Activated naive CD4-positive, alpha-beta T cell treated with anti-CD3 and anti-CD28 coated beads, Interleukin-2, amount 10 ng/mL, durations not matched to agents 7 days and 5 days (primary cell): ENCODE measurements around the gene NKD1.

Experiments
- CTCF ChIA-PET: fragments of 350-600 bp; sonication (Branson Sonifier 250); formaldehyde crosslinking; loops from one replicate; lab custom pipeline; 2021; ENCODE audit warnings: antibody characterized with exemption; lab: Charles Lee
- DNase-seq: peaks from one replicate; pipeline ENCODE4 v3.0.0-alpha.2; 2020
- H3K27ac Mint-ChIP-seq: one replicate; pipeline ENCODE4 v1.8.0; 2021; ENCODE audit warnings: mild to moderate bottlenecking, moderate library complexity, mixed read lengths
- H3K27me3 Mint-ChIP-seq: one replicate; pipeline ENCODE4 v1.8.0; 2021; ENCODE audit warnings: mild to moderate bottlenecking, mixed read lengths
- H3K36me3 Mint-ChIP-seq: one replicate; pipeline ENCODE4 v1.8.0; 2021; ENCODE audit warnings: mixed read lengths
- H3K4me1 Mint-ChIP-seq: one replicate; pipeline ENCODE4 v1.8.0; 2021; ENCODE audit warnings: mixed read lengths
- H3K4me3 Mint-ChIP-seq: one replicate; pipeline ENCODE4 v1.8.0; 2021; ENCODE audit warnings: mild to moderate bottlenecking, moderate library complexity, mixed read lengths
- H3K9me3 Mint-ChIP-seq: one replicate; pipeline ENCODE4 v1.8.0; 2021; ENCODE audit warnings: mixed read lengths

Gene NKD1

GRCh38 chr16:50645563-50646220, 97.5 kb downstream of the NKD1 start:
- Mint-ChIP-seq H3K9me3 (no peaks in the 10 kb centered on the region), H3K4me3 (no peak overlapping the region), H3K36me3 (no peaks in the 10 kb centered on the region), H3K27ac (no peak overlapping the region), H3K4me1 (no peaks in the 10 kb centered on the region), H3K27me3 (peaks cover 20% of the 10 kb centered on the region)
- no peak for DNase-seq
- CTCF ChIA-PET: interaction anchor here (0.8 to 1.6 kb wide), 6 partner anchors 10 to 317 kb away, joined by 3 to 8 read pairs (median 4); no protein-coding TSS in a partner anchor

DNA sequence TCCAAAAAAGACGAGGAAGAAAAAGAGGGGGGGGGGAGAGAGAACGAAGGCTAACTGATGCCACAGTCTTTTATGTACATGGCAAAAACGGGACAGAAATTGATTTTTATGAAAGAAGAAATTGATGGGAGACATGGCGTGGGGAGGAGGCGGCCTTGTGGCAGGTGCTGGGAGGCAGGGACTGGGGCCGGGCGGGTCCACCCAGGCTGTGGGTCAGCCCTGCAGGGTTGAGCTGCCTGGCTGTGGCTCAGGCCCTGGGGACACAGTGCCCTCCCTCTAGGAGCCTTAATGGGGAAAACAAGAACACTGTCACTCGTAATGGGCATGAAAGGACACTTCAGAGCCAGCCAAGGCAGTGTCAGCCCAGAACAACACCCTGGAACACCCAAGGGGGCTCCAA, 98.1 kb downstream of the NKD1 start:
- Mint-ChIP-seq H3K27ac (no peak overlapping the region), H3K4me3 (no peak overlapping the region), H3K4me1 (no peaks in the 10 kb centered on the region), H3K36me3 (no peaks in the 10 kb centered on the region), H3K27me3 (peaks cover 13% of the 10 kb centered on the region), H3K9me3 (no peaks in the 10 kb centered on the region)
- DNase-seq: no peak
- CTCF ChIA-PET: interaction anchor here (1.3 kb wide), 1 partner anchor 18 kb away, joined by 4 read pairs; no protein-coding TSS in a partner anchor

GRCh38 chr16:50651835-50652438, 103.7 kb downstream of the NKD1 start:
- Mint-ChIP-seq H3K36me3 (no peaks in the 10 kb centered on the region), H3K4me1 (no peaks in the 10 kb centered on the region), H3K9me3 (peaks cover 2% of the 10 kb centered on the region), H3K27ac (no peak overlapping the region), H3K27me3 (peaks cover 10% of the 10 kb centered on the region), H3K4me3 (no peak overlapping the region)
- CTCF ChIA-PET: interaction anchor here (1.6 to 2.5 kb wide), 2 partner anchors 14 to 25 kb away, joined by 4 to 9 read pairs; no protein-coding TSS in a partner anchor
- no peak for DNase-seq

DNA sequence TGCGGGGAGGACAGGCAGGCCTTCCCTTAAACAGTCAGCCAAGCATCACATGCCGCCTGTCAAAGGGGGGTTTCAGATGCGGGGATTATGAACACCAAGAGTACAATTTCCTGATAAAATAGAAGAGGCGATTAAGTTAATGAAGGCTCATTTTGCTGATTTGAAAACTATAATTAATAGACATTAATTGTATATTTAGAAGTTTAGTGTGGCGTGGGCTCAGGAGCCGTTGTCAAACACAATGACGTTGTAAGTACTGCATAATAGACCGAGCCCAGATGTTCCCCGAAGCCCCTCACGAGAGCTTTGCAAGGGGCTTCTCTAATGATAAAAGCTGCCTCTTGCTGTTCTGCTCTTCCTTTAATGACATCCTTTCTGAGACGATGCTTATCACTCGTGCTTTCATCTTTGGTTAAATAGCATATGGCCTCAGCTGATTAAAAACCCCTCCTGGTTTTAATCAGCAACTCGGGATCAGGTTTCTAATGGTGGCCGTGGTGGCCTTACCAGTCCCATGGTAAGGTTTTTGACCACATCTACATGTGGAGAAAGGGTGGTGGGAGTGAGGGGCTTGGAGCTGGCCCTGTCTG, 104.7 kb downstream of the NKD1 start:
- no peaks in the 10 kb centered on the region for H3K4me1 Mint-ChIP-seq
- no peak overlapping the region for H3K4me3 Mint-ChIP-seq
- peaks cover 16% of the 10 kb centered on the region for H3K27me3 Mint-ChIP-seq
- no peak overlapping the region for H3K27ac Mint-ChIP-seq
- H3K36me3 Mint-ChIP-seq: no peaks in the 10 kb centered on the region
- peaks cover 2% of the 10 kb centered on the region for H3K9me3 Mint-ChIP-seq
- no peak for DNase-seq
- CTCF ChIA-PET: interaction anchor here (1.5 to 2.5 kb wide), 3 partner anchors 13 to 153 kb away, joined by 4 to 9 read pairs (median 5); no protein-coding TSS in a partner anchor

- peaks cover 2% of the 10 kb centered on the region for H3K9me3 Mint-ChIP-seq
- no peak overlapping the region for H3K27ac Mint-ChIP-seq
- DNase-seq: no peak
- no peak overlapping the region for H3K4me3 Mint-ChIP-seq
- H3K36me3 Mint-ChIP-seq: no peaks in the 10 kb centered on the region
- CTCF ChIA-PET: interaction anchor here (1.5 to 2.5 kb wide), 2 partner anchors 12 to 152 kb away, joined by 5 to 9 read pairs; no protein-coding TSS in a partner anchor
- no peaks in the 10 kb centered on the region for H3K4me1 Mint-ChIP-seq
- H3K27me3 Mint-ChIP-seq: peaks cover 18% of the 10 kb centered on the region
Observed at GRCh38 chr16:50653633-50654519, 105.7 kb downstream of the NKD1 start.

GRCh38 chr16:50655558-50656055, 107.4 kb downstream of the NKD1 start:
- DNase-seq: no peak
- Mint-ChIP-seq H3K4me3 (no peak overlapping the region), H3K27ac (no peak overlapping the region), H3K4me1 (peaks cover 3% of the 10 kb centered on the region), H3K9me3 (peaks cover 2% of the 10 kb centered on the region), H3K27me3 (peaks cover 22% of the 10 kb centered on the region), H3K36me3 (no peaks in the 10 kb centered on the region)
- CTCF ChIA-PET: interaction anchor here (0.6 kb wide), 1 partner anchor 151 kb away, joined by 3 read pairs; no protein-coding TSS in a partner anchor

DNA sequence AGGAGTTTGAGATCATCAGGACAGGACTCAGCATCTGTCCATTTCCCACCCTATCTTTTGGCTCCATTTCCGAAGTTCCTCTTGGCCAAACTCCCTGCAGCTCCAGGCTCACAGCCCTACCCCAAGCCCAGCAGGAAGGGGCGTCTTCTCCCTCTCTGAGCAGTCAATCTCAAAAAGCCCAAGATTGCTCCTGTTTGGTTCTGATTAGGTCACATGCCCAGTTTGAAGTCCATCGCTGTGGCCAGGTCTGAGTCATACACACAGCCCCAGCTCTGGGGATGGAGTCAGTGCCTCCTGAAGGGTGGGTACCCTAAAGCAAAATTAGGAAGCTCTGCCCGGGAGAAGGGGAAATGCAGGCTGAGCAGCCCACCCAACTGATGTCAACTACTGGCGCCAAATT, 109.0 kb downstream of the NKD1 start:
- H3K4me1 Mint-ChIP-seq: peaks cover 3% of the 10 kb centered on the region
- no peak overlapping the region for H3K27ac Mint-ChIP-seq
- H3K27me3 Mint-ChIP-seq: peaks cover 28% of the 10 kb centered on the region
- H3K4me3 Mint-ChIP-seq: no peak overlapping the region
- peaks cover 1% of the 10 kb centered on the region for H3K36me3 Mint-ChIP-seq
- peaks cover 1% of the 10 kb centered on the region for H3K9me3 Mint-ChIP-seq
- no peak for DNase-seq
- CTCF ChIA-PET: interaction anchor here (1.2 to 1.6 kb wide), 2 partner anchors 8 to 149 kb away, joined by 3 to 4 read pairs; no protein-coding TSS in a partner anchor

GRCh38 chr16:50659806-50660205, 111.6 kb downstream of the NKD1 start:
- CTCF ChIA-PET: interaction anchor here (2.0 kb wide), 1 partner anchor 17 kb away, joined by 4 read pairs; no protein-coding TSS in a partner anchor
- no peak for DNase-seq
- H3K27ac Mint-ChIP-seq: no peak overlapping the region

DNA sequence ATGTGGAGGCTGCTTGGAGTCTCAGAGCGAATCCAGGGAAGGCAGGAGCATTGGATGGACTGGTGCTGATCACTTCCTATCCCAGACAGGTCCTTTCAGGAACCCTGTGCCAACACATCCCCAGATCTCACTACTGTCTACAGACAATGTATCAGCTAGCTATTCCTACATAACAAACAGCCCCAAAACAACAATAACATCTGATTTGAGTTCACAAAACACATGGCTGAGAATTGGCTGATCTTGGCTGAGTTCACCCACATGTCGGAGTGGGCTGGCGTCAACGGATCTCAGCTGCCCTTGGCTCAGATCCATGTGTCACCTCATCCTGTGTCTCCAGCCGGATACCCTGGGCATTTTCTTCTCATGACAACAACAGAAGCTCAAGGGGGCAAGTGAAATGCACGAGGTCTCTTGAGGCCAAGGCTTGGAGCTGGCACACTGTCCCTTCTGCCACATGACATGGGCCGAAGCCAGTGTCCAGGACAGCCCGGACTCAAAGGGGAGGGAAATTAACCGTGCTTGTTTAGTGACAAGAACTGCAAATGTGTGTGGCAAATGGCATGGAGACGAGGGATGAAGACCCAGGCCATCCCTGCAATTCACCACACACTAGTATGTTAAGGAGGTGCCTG, 114.2 kb downstream of the NKD1 start:
- H3K9me3 Mint-ChIP-seq: peaks cover 8% of the 10 kb centered on the region
- no peak overlapping the region for H3K4me3 Mint-ChIP-seq
- H3K36me3 Mint-ChIP-seq: peaks cover 12% of the 10 kb centered on the region
- CTCF ChIA-PET: interaction anchor here (6.0 kb wide), 1 partner anchor 289 kb away, joined by 39 read pairs; no protein-coding TSS in a partner anchor
- peak overlapping the region; percentile 42 for H3K27ac Mint-ChIP-seq
- peaks cover 32% of the 10 kb centered on the region for H3K4me1 Mint-ChIP-seq
- H3K27me3 Mint-ChIP-seq: peaks cover 15% of the 10 kb centered on the region
- no peak for DNase-seq

More at GRCh38 chr16:50659806-50660205, 111.6 kb downstream of the NKD1 start:
- H3K4me3 Mint-ChIP-seq: no peak overlapping the region
- H3K27me3 Mint-ChIP-seq: peaks cover 22% of the 10 kb centered on the region
- peaks cover 8% of the 10 kb centered on the region for H3K9me3 Mint-ChIP-seq
- H3K4me1 Mint-ChIP-seq: peaks cover 8% of the 10 kb centered on the region
- peaks cover 5% of the 10 kb centered on the region for H3K36me3 Mint-ChIP-seq

DNA sequence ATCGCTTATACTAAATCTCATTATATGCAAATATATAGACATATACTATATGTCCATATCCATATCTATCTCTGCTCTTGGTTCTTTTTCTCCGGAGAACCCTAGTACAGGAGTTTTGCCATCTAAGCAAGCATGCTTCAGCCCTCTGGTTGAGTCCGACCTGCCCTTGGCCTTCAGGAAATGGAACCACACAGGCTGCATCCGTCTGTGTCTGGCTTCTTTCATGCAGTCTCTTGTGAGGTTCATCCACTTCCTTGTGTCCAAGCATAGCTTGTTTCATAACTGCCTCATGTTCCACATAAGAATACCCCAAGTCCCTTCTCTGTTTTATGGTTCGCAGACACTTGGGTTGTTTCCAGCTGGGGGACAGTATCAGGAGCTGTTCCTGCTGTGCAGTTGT, 116.1 kb downstream of the NKD1 start:
- no peak overlapping the region for H3K27ac Mint-ChIP-seq
- H3K9me3 Mint-ChIP-seq: peaks cover 8% of the 10 kb centered on the region
- CTCF ChIA-PET: interaction anchor here (0.7 to 11.9 kb wide), 16 partner anchors 14 to 639 kb away, joined by 3 to 239 read pairs (median 10); partner anchors contain the start of genes CNEP1R1, CYLD and SNX20
- H3K4me1 Mint-ChIP-seq: peaks cover 48% of the 10 kb centered on the region
- H3K36me3 Mint-ChIP-seq: peaks cover 27% of the 10 kb centered on the region
- no peak overlapping the region for H3K4me3 Mint-ChIP-seq
- DNase-seq: no peak
- peaks cover 10% of the 10 kb centered on the region for H3K27me3 Mint-ChIP-seq

DNA sequence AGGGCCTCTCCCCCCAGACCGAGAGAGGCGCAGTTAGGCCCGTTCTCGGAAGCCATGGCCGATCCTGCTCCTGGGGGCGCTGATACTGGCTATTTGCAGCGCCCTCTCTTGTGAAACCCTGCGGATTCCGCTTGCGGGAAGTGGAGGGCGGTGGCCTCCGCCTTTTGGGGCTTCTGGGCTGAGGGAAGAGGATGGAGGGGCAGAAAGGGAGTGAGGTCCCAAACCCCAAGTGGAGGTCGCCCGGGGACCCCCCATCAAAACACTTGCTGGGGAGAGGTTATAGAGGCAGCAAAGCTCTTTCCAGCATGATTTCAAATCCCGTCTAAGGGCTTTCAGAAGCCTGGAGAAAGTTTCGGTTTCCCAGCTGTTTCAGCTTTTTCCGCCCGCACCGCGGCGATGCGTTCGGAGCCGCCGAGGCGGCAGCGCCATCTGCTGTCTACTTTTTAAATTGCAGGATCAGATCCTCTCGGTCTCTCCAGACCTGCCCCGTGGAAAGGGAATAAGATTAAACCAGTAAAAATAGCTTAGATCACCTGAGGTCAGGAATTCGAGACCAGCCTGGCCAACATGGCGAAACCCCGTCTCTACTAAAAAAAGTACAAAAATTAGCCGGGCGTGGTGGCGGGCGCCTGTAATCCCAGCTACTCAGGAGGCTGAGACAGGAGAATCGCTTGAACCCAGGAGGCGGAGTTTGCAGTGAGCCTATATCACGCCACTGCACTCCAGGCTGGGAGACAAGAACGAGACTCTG, 117.1 kb downstream of the NKD1 start:
- H3K27me3 Mint-ChIP-seq: peaks cover 6% of the 10 kb centered on the region
- peaks cover 34% of the 10 kb centered on the region for H3K36me3 Mint-ChIP-seq
- H3K4me1 Mint-ChIP-seq: peaks cover 47% of the 10 kb centered on the region
- peaks cover 8% of the 10 kb centered on the region for H3K9me3 Mint-ChIP-seq
- peak overlapping the region; percentile 81 for H3K27ac Mint-ChIP-seq
- H3K4me3 Mint-ChIP-seq: peak overlapping the region; percentile 58
- CTCF ChIA-PET: interaction anchor here (0.5 to 11.9 kb wide), 39 partner anchors 8 to 640 kb away, joined by 3 to 239 read pairs (median 4); partner anchors contain the start of genes CNEP1R1, CYLD, NKD1 and SNX20
- DNase-seq: peak; percentile 88
